ENCODE data around the gene SLC36A1. TPM values are rescaled to one million over a fixed set of nuclear protein-coding genes. Genes with fewer than 3 reads are reported as not detected.

The SLC36A1 gene
- total and polyA plus RNA-seq, 2 of the 8 experiments (the other 6 are each of a cell fraction or from before 2014, with no cell fraction given): 6.6 to 9.6 TPM

DNA sequence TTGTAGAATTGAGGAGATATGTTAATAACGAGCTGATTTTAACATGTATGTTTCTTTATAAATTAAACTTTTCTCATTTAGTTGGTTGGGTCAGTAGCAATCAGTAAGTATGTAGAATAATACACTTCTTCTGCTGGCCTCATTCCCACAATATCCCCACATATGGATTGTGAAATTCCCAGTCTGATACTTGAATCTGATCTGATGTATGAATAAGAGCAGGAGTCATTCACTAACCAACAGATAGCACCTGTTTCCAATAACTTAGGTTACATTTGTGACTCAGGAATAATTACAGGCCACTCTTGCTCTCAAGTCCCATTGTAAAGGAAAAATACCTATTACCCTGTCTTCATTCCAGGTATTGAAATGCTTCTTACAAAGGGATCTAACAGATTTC lies 23.9 kb downstream of the SLC36A1 start:
- Histone ChIP-seq H4K91ac (replicated peaks; ENCODE audit: insufficient read length, low read length) (no peak overlapping the region), H3K4me2 (ENCODE audit: insufficient read depth in 1 of 2, low read depth in 2 of 2, low read length in 2 of 2) (no peak overlapping the region), H2AK5ac (ENCODE audit: low read depth, low read length) (no peak overlapping the region), H2AFZ (ENCODE audit: low read length) (no peak overlapping the region), H2BK120ac (replicated peaks; ENCODE audit: low read depth, low read length) (no peak overlapping the region), H3K14ac (ENCODE audit: insufficient read length) (no peak overlapping the region), H3K9me3 (ENCODE audit: insufficient read depth in 2 of 2, low read depth in 1 of 2, low read length in 1 of 2) (no peaks in the 10 kb centered on the region), H3K4me1 (replicated peaks in 1 of 4; ENCODE audit: control insufficient read depth in 3 of 4, insufficient read depth in 4 of 4, low read length in 3 of 4) (no peaks in the 10 kb centered on the region), H3K23me2 (ENCODE audit: low read depth, low read length) (no peaks in the 10 kb centered on the region), H4K8ac (ENCODE audit: extremely low read depth, insufficient read depth, low read length) (no peak overlapping the region), H3K23ac (ENCODE audit: insufficient read length) (no peak overlapping the region), H2BK15ac (ENCODE audit: low read length) (no peak overlapping the region), H3K79me2 (ENCODE audit: control insufficient read depth in 1 of 2, insufficient read depth in 2 of 2, low read length in 2 of 2) (no peaks in the 10 kb centered on the region), H3K79me1 (ENCODE audit: low read depth, low read length) (no peaks in the 10 kb centered on the region), H4K20me1 (replicated peaks in 1 of 2; ENCODE audit: control insufficient read depth in 1 of 2, insufficient read depth in 2 of 2, low read length in 2 of 2) (no peaks in the 10 kb centered on the region), H3K4me3 (ENCODE audit: extremely low read depth in 1 of 4, insufficient read depth in 2 of 4, low read depth in 3 of 4, low read length in 4 of 4) (no peak overlapping the region), H2BK12ac (ENCODE audit: low read depth, low read length) (no peak overlapping the region), H2BK20ac (ENCODE audit: low read length) (no peak overlapping the region), H3K18ac (ENCODE audit: extremely low read depth, low read length) (no peak overlapping the region), H3K36me3 (ENCODE audit: control insufficient read depth in 2 of 4, insufficient read depth in 4 of 4, low read length in 3 of 4) (peaks cover 0 to 5% (median 0%) of the 10 kb centered on the region in 4 experiments; a peak in 1 of 8 replicates), H2BK5ac (ENCODE audit: low read depth, low read length) (no peak overlapping the region), H3K9ac (replicated peaks in 1 of 4; ENCODE audit: extremely low read depth in 1 of 4, low read depth in 3 of 4, low read length in 3 of 4) (no peak overlapping the region), H3K4ac (replicated peaks; ENCODE audit: insufficient read length, low read depth, low read length) (no peak overlapping the region), H4K5ac (ENCODE audit: insufficient read length, low read depth, low read length) (no peak overlapping the region), H3K27ac (ENCODE audit: low read depth, low read length) (no peak overlapping the region), H3K27me3 (replicated peaks in 1 of 4; ENCODE audit: control insufficient read depth in 3 of 4, extremely low read depth in 1 of 4, insufficient read depth in 3 of 4, low read length in 3 of 4) (no peaks in the 10 kb centered on the region), H3K56ac (replicated peaks; ENCODE audit: insufficient read length, low read depth, low read length) (no peak overlapping the region)
- no peak for FAIRE-seq
- DNase-seq (ENCODE audit: low read depth in 1 of 2, low spot score in 2 of 2): no peak
- no peak for TF ChIP-seq SIN3A (conservative IDR thresholded peaks at IDR 0.05 in 1 of 2, IDR thresholded peaks at IDR 0.05 in 1 of 2; ENCODE audit: low read depth in 1 of 2, low read length in 2 of 2)
- TF ChIP-seq SRF (IDR thresholded peaks at IDR 0.05; ENCODE audit: low read depth, low read length): no peak
- TF ChIP-seq SAP30 (IDR thresholded peaks at IDR 0.05; ENCODE audit: insufficient read depth, insufficient replicate concordance, low read length): no peak
- TF ChIP-seq POLR2AphosphoS5 (IDR thresholded peaks at IDR 0.05; ENCODE audit: low read depth, low read length): no peak
- no peak for TF ChIP-seq TCF12 (IDR thresholded peaks at IDR 0.05; ENCODE audit: low read depth, low read length)
- no peak for TF ChIP-seq BRCA1 (IDR thresholded peaks at IDR 0.05; ENCODE audit: low read depth, low read length)
- no peak for TF ChIP-seq TAF7 (optimal IDR thresholded peaks at IDR 0.05; ENCODE audit: borderline replicate concordance, low read depth, low read length)
- TF ChIP-seq EZH2 (IDR thresholded peaks at IDR 0.05; ENCODE audit: low read depth, low read length, severe bottlenecking): no peak
- no peak for TF ChIP-seq TEAD4 (IDR thresholded peaks at IDR 0.05; ENCODE audit: low read depth, low read length)
- no peak for TF ChIP-seq TAF1 (IDR thresholded peaks at IDR 0.05; ENCODE audit: low read depth, low read length)
- no peak for TF ChIP-seq ZNF274 (IDR thresholded peaks at IDR 0.05; ENCODE audit: borderline replicate concordance, extremely low read depth, low read length)
- TF ChIP-seq KDM1A (IDR thresholded peaks at IDR 0.05; ENCODE audit: borderline replicate concordance, low read length): no peak
- no peak for TF ChIP-seq SP4 (IDR thresholded peaks at IDR 0.05; ENCODE audit: low read length)
- TF ChIP-seq BCL11A (IDR thresholded peaks at IDR 0.05; ENCODE audit: low read depth in 2 of 2, low read length in 2 of 2): no peak
- WGBS, 2 experiments (ENCODE audit: extremely low coverage in 1 of 2, insufficient coverage in 1 of 2, insufficient read length in 1 of 2, insufficient replicate concordance in 2 of 2, low coverage in 1 of 2, low lambda C conversion rate in 2 of 2, missing lambda C conversion rate in 1 of 2): 82% methylated on average over 1 of the region's 1 CpG; no CpG with 5 or more reads in 1 of the 2 experiments
- ChIA-PET CTCF (ENCODE audit: partially characterized antibody) (interaction anchor here (1.4 to 1.9 kb wide), 2 partner anchors 8 to 11 kb away, joined by 4 to 9 read pairs; no protein-coding TSS in a partner anchor), POLR2A (ENCODE audit: partially characterized antibody) (no interaction called here)
